NOMO-1 treated with dmso at 0.1 percent for 144 hours (cell line): ENCODE data around the gene TRIP6.

Experiments used
- DNase-seq: peaks from one replicate; lab custom pipeline; 2025; ENCODE audit not compliant: unreplicated experiment; lab: John Stamatoyannopoulos, UW

TRIP6 gene, protein sequence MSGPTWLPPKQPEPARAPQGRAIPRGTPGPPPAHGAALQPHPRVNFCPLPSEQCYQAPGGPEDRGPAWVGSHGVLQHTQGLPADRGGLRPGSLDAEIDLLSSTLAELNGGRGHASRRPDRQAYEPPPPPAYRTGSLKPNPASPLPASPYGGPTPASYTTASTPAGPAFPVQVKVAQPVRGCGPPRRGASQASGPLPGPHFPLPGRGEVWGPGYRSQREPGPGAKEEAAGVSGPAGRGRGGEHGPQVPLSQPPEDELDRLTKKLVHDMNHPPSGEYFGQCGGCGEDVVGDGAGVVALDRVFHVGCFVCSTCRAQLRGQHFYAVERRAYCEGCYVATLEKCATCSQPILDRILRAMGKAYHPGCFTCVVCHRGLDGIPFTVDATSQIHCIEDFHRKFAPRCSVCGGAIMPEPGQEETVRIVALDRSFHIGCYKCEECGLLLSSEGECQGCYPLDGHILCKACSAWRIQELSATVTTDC

GRCh38 chr7:100867040-100867775, at the start of gene TRIP6:
Gene TRIP6, plus strand, starts transcription at chr7:100867387. Its CDS starts 111 bp downstream, at chr7:100867498.
- no peak for DNase-seq

- no peak for DNase-seq
Observed at GRCh38 chr7:100818366-100818765, 48.8 kb upstream of the TRIP6 start.

- no peak for DNase-seq
Observed at GRCh38 chr7:100818825-100819224, 48.4 kb upstream of the TRIP6 start.

GRCh38 chr7:100819586-100819985, 47.6 kb upstream of the TRIP6 start:
- no peak for DNase-seq

DNA sequence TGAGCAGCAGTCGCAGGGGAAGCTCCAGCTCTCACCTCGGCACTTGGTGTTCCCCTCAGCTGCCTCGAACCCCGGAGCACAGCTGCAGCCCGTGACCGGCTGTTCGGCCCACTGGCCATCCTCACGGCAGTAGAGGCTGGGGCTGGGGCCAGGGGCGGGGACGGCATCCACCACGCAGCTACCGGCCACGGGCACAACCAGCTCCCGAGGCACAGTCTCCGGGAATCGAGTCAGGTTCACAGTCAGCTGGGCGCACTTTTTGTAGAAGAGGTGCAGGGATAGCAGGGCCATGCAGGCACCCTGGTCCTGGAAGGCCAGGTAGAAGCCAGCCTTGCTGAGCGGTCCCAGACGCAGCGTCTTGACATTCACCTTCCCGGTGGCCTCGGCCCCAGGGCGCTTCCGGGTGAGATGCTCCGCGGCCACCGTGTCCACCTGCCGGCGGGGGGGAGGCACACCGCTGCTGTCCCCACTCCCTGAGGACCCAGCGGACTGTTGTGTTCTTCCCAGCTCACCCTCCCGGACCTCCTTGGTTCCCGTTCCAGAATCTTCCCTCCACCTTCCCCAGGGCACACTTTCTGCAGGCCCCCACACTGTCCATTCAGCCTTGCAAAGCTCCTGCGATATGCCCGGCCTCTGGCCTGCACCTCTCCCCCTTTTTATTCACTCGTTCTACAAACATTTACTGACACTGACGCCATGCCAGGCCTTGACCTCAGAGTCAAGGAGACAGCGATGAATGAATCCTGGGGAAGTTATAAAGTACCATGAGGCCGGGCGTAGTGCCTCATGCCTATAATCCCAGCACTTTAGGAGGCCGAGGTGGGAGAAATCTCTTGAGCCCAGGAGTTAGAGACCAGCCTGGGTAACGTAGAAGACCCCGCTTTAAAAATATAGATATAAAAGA, 44.7 kb upstream of the TRIP6 start:
- DNase-seq, result no peak

DNA sequence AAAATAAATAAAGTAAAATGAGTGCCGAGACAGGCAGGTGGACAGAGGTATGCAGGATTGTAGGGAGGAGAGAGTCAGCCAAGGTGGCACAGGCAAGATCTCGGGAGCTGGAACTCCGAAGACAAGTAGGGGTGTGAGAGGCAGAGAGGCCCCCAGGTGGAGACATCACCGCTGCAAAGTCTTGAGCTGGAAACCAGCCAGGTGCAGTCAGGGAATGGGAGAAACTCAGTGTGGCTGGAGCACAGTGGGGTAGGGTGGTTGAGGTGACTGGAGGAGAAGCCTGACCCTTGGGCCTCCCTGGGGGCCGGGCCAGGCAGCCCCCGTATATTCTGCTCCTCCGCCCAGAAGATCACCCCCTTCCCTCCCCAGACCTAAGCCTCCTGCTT, 44.1 kb upstream of the TRIP6 start:
- no peak for DNase-seq

- DNase-seq, result no peak
Observed at GRCh38 chr7:100823534-100823933, 43.7 kb upstream of the TRIP6 start.

GRCh38 chr7:100824499-100825214, 42.5 kb upstream of the TRIP6 start:
- DNase-seq, result no peak

DNA sequence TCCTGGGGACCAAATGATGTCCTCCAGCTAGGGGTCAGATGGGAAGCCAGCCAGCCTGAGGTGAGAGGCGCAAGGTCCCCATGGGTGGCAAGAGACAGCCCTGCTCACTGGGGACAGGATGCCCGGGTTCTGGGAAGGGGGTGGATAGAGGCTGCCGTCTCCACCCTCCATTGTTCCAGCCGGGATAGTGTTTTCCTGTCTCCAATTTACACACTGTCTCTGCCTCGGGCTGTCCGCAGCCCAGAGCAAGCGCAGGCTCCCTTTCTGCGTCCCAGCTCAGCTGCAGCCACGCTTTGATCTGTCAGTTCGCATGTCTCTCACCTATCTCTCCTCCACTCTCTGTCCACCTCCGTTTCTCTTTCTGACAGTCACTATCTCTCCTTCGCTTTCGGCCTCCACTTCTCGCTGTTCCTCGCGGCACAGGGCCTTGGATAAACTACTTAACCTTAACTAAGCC, 41.9 kb upstream of the TRIP6 start:
- no peak for DNase-seq

GRCh38 chr7:100825751-100826513, 41.3 kb upstream of the TRIP6 start:
- DNase-seq, result no peak

DNA sequence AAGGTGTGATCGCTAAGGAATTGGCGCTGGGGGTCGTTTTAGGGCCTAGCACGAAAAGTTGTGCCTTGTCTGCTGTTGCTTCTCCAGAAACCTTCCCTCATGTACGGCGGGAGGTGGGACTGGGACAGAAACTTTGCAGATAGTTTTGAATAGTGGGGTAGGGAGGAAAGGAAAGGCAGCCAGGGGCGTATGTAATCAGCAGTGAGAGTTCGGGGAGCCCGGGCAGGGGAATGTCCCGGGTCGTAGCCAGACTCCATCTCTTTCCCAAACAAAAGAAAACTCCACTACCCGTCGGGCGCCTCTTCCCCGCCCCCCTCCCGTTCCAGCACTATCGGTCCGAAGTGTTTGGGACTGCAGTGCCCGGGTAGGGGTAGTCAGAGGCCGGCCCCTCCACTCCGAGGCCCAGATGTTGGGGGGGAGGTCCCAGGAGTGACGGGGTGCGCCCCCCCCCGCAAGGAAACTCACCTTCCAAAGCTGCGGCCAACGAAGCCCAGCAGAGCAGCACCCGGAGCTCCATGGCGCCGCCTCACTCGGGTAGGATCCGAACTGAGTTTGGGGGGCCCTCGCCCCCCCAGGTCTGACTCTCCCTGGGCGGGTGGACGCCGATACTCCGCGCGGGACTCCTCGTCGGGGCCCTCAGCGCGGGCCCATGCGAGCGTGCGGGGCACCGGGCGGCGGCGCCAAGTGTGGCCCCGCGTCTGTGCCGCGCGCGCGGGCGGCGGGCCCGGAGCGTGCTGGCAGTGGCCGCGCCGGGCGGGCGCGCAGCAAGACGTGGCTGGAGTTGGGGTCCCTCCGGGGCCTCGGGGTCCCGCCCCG, 40.5 kb upstream of the TRIP6 start:
- DNase-seq, result no peak

- DNase-seq, result no peak
Observed at GRCh38 chr7:100827330-100828226, 39.6 kb upstream of the TRIP6 start, which contains the start of gene EPHB4. Gene EPHB4, minus strand, starts transcription at chr7:100827523. Its CDS starts 493 bp downstream, at chr7:100827030.

DNA sequence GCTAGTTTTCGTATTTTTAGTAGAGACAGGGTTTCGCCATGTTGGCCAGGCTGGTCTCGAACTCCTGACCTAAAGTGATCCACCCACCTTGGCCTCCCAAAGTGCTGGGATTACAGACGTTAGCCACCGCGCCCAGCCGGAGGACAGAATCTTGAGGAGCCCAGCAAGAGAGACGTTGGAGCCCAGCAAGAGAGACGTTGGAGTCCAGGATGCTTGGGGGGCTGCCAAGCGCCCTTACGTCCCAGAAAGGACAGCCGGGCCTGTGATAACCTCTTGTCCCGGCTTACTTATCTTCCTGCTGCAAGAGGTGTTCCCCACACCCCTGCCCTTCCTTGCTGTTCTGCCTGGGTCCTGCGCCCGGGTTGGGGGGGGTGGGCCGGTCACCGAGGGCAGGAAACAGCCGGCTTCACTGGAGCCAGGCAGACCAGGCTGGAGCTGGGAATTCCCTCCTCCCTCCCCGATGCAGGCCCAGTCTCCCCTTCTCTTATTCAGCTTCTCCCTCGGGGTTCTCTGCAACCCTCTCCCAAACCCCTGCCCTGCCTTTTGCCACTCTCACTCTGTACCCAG, 38.0 kb upstream of the TRIP6 start:
- DNase-seq, result no peak

GRCh38 chr7:100830396-100830795, 36.8 kb upstream of the TRIP6 start:
- DNase-seq, result no peak

DNA sequence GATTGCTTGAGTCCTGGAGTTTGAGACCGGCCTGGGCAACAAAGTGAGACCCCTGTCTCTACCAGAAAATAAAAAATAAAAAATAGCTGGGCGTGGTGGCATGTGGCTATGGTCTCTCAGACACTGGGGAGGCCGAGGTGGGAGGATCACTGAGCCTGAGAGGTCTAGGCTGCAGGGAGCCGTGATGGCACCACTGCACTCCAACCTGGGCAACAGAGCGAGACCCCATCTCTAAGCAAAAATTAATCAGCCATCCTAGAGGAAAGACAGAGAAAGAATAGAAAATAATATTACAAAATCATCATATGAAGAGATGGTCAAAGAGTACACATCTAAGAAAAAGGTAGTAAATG, 34.9 kb upstream of the TRIP6 start:
- DNase-seq, result no peak

- no peak for DNase-seq
Observed at GRCh38 chr7:100835903-100836811, 31.0 kb upstream of the TRIP6 start.

GRCh38 chr7:100836812-100837098, 30.4 kb upstream of the TRIP6 start:
- no peak for DNase-seq
